SKM-1 (cell line): ENCODE data around the gene MACROH2A1.

ENCODE experiments used
- DNase-seq: peaks from one replicate; lab custom pipeline; 2025; ENCODE audit not compliant: unreplicated experiment; lab: John Stamatoyannopoulos, UW

Gene MACROH2A1

GRCh38 chr5:135295852-135296251 lies 103.2 kb downstream of the MACROH2A1 start:
- DNase-seq, result no peak

- no peak for DNase-seq
These were observed 104.2 kb downstream of the MACROH2A1 start for GRCh38 chr5:135294793-135295192.

GRCh38 chr5:135289651-135290050 lies 109.4 kb downstream of the MACROH2A1 start:
- no peak for DNase-seq

- DNase-seq, result no peak
These were observed 111.5 kb downstream of the MACROH2A1 start for GRCh38 chr5:135287551-135287950.
